D721Med (cell line): ENCODE data around the gene DAB1.

ENCODE experiments used
- DNase-seq: peaks from one replicate; pipeline ENCODE4 v3.0.0; 2011; ENCODE audit warnings: low spot score; ENCODE audit not compliant: insufficient read length
- FAIRE-seq: peaks from 2 replicates; lab custom pipeline; 2011; peaks lifted over from hg19 to GRCh38; lab: Jason Lieb, UNC
- CTCF ChIP-seq: IDR thresholded peaks from 2 replicates; pipeline ENCODE4 v1.5.1; 2012; ENCODE audit warnings: mild to moderate bottlenecking, control low read depth; ENCODE audit not compliant: insufficient read depth; ENCODE audit errors: missing control alignments

DAB1 gene

DNA sequence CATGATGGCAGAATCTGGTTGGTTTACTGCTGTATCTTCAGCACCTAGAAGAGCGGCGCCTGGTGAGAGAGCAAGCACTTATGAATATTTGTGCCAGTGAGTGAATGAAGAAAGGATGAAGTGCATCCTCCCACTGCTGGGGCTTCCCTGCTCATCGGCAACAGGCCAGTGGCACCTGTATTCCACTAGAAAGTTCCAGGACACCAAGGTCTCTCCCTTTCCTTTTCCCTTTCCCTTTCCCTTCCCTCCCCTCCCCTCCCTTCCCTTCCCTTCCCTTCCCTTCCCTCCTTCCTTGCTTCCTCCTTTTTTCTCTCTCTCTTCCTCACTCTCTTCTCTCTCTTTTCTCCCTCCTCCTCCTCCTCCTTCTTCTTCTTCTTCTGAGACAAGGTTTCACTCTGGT, 86.2 kb downstream of the DAB1 start:
- no peak for TF ChIP-seq CTCF
- FAIRE-seq, result no peak

GRCh38 chr1:57336793-57337192, 87.1 kb downstream of the DAB1 start:
- no peak for TF ChIP-seq CTCF
- DNase-seq, result no peak
- no peak for FAIRE-seq

More for the DNA sequence above, 86.2 kb downstream of the DAB1 start:
- DNase-seq, result no peak

GRCh38 chr1:57331620-57332019, 92.2 kb downstream of the DAB1 start:
- FAIRE-seq (no peak), DNase-seq (no peak)
- TF ChIP-seq CTCF, result no peak

- FAIRE-seq, result no peak
- no peak for DNase-seq
- TF ChIP-seq CTCF, result no peak
Measured at GRCh38 chr1:57329937-57330336, 93.9 kb downstream of the DAB1 start.

DNA sequence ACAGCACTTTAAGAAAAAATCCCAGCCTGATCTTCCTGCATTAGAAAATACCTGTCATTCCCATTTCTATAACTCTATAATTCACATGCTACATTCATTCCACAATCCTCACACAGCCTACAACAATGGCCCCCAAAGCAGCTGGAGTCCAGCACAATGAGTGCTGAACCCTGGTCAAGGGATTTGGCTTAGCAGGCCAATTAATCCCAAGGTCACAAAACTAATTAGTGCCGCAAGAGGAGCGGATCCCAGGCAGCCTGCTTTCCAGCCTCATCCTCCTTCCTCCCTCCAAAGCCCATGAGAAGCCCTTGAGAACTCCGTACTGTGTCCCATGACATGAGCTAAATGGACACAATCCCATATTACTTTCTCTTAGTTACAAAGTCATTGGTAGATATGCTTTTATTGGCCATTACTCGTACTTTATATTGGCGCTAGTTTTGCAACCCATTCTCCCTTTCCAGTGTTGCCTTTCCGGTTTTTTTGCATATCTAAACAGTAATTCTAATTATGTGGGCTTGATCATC, 94.8 kb downstream of the DAB1 start:
- no peak for TF ChIP-seq CTCF
- DNase-seq (no peak), FAIRE-seq (peak; percentile 29)

- no peak for TF ChIP-seq CTCF
- no peak for DNase-seq
- FAIRE-seq, result no peak
Measured at GRCh38 chr1:57327946-57328345, 95.9 kb downstream of the DAB1 start.

DNA sequence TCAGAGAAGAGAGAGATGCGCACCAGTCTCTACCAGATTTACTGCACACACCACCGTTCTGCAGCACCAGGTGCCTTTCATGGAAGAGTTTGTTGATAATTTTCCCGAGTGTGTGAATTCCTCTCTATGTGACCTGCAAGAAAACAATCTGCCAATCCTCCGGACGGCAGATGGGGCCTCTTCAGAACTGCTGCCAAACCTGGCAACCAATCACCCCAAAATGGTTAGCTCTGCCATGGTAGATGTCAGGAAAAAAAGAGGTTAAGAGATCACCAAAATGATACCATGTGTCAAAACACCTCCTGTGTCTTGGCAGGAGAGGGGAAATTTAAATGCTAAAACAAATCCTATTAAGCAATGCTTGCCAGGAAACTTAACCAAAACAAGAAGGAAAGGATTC, 96.5 kb downstream of the DAB1 start:
- no peak for TF ChIP-seq CTCF
- DNase-seq, result no peak
- no peak for FAIRE-seq
